IPS DF 4.7 (cell line): ENCODE measurements around the gene MTA2.

Experiments used
- DNase-seq: peaks from one replicate; pipeline ENCODE4 v3.0.0-alpha.2; 2013; ENCODE audit warnings: low spot score; ENCODE audit errors: extremely low read depth

Gene MTA2

DNA sequence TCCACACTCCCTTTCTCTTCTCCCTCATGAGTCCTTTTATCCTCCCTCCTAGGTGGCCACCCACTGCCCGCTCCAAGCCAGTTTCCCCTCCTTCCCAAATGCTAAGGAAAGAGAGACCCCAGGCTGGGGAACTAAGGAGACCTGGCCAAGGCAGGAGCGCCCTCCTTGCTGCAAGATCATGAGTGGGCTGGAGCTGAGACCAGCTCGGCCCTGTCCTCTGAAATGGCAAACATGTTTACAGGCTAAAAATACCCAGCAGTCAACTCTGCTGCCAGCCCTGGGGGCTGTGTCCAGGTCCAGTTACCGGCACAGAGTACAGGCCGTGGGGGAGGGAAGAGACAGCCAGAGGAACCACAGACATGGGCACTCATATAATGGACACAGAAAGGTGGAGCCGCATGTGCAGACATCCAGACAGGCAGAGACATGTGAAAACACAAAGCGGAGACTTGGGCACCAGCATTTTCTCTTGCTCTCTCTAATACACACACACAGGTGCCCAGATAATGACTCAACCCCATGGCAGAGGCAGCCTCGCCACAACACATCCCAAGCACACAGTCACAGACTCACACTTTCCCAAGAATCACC lies 53.9 kb downstream of the MTA2 start:
- no peak for DNase-seq

DNA sequence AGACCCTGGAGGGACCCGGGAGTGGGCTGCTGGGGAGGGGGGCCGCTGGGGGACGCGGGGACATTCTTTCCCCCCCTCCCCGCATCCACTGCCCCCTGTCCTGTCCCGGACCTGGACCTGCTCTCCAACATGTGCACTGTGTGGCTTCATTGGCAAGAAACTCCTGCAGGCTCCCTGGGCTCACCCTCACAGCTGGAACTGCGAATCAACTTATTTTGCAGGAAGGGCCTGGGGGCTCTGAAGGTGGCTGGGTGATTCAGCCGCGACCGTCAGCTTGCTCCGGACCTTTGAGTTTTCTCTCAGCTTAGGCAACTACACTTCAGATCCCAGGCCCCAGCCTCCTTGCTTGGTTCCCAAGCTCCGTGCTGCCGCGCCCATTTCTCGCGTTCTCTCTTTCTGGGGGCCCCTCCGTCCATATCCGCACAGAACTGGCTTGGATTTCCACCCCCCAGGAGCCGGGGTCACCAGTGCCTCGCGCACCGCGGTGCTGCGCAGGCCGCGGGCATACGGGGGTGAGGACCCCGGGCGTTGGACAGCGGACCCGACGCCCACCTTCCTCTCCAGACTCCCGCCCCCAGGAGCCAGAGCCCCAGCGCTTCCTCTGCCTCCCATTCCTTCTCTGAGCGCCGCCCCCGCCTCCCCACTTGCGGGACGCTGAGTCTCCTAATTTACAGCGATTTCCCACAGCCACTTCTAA lies 54.6 kb downstream of the MTA2 start:
- no peak for DNase-seq

DNA sequence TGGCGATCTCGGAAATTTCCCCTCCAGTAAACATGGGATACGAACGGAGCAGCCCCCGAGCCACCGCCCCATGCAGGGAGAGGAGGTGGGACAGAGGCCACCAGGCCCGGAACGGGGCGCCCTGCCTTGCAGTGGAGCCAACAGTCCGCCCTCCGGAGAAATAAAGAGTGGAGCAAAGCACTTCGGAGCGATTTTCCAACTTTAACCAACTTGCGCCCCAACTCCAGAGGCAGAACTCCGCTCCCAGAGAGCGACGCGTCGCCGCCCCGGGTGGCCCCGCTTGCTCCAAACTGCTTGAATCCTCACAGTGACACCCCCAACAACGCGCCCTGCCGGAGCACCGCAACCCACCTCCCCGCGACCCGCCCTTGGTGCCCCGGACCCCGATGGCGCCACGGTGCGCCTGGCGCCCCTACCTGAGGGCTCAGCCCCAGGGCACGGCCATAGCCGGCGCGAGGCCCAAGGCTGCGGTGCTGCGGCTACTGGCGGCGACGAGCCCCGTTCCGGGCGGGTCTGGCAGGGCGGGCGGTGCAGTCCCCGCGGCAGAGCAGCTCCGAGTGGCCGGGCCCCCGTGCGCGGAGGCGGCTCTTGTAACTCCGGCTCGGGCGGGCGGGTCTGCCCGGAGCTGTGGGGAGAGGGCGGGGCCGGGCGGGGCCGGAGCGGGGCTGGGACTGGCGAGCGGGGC lies 55.3 kb downstream of the MTA2 start, which contains the start of gene AHNAK:
AHNAK (minus strand) TSS at position 563 of the 685 bp plus-strand sequence. CDS start 10,708 bp downstream, outside the sequence.
- DNase-seq = no peak

DNA sequence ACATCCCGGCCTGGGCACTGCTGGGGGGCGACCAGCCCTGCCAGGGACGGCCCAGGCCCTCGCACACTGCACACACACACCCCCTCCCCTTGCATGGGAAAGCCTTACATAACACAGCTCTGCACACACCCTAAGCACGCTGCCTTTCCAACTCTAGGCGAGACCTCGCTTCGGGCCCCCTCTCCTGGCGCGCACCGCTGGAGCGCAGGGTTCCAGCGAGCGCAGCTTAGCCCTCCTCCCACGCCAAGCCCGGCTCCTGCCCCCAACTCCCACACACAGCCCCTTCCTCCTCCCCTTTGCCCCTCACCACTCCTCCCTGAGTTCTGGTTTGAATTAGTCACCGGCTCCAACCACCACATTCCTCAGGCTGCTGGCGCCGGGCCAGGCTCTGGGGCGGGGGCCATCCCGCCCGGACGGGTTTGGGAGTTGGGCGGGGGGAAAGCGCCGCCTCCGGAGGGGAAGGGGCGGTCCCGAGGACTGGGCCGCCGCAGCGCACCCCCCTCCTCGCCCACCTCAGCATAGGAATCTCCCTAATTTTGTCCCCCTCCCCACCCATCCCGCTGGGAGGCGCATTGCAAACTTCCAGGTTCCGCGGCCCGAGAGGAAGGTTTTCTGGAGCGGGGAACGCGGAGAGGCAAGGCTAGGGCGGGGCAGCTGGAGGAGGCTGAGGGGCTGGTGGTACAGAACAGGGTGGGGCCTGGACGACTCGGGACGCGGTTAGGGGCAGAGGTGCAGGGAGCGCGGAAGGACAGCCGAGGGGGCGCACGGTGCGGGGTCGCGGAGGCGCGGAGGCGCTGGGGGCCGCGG lies 56.0 kb downstream of the MTA2 start:
- DNase-seq = no peak

DNA sequence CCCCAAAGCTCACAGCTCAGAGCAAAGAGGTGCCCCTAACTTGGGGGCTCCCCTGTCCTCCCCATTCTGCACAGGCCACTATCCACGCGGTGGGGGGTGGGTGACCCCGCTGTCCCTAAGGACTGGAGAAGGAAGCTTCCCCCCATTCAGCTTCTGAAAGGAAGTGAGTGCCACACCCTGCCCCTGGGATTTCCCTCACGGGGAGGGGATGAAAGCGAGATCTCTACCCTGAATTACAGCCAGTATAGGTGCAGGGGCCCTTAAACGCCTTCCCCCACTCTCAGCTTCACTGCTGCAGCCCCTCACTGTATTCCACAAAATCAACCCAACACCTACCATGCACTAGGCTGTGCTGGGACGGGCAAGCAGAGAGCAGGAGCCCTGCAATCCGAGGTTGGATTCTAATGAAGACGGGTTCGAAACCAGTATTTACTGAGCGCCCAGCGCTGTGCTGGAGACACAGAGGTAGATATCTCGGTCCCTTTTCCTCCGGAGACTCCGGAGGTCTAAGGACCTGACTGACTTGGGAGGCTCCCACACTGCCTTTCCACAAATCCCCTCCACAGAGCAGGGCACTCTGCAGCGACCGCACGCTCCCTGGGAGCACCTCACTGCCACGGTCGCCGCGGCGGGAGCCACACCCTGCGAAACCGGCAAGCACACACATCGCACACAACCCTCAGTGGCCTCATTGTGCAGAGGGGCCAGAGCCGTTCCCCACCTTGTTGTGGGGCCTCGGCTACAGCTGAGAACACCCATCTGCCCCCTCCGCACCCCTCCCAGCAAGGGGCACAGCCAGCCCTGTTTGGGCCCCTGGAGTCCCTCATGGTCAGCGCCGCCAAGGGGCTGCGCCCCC lies 56.9 kb downstream of the MTA2 start:
- no peak for DNase-seq

DNA sequence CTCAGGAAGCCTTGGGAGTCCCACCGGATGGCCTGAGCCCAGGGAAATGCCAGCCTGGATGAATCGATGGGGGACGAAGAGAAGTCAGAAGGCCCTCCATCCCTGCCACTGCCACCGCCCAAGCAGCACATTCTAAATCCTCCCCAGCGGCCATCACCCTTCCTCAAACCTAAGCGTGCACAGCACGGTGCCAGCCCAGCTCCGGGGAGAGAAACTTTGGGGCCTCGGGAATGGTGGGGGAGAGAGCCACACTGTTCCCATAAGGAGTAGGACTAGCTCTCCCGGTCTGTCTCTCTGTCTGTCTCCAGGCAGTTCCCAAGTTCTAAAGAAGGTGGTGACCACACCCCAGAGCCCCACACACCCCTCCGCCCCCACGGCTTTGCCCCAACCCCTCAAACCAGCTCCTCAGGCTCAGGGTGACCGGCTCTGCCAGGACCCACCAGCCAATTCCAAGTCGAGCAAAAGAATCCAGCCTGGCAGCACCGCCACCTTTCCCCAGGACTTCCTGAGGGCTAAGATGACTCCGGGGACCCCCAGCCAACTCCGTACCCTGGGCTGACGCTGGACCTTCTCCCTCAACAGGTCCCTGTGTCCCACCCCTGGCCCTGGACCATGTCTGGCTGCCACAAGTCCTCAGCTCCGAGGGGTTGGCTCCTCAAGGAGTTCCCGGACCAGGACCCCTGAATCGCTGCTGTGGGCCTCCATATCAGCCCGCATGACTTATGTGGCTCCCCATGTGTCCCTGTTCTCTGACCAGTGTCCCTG lies 57.8 kb downstream of the MTA2 start:
- no peak for DNase-seq
